Measurements from ENCODE around the gene ACSF3.

DNA sequence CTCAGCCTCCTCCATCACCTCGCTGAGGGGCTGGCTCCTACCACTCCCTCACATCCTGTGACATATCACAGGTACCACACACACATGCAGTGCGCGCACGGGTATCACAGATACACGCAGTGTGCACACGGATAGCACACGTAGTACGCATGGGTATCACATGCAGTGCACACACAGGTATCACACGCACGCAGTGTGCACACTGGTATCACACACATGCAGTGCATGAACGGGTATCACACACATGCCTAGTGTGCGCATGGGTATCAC lies 30.1 kb downstream of the ACSF3 start:
- TF ChIP-seq POLR2AphosphoS5 (IDR thresholded peaks at IDR 0.05): no peak
- TF ChIP-seq, protein P1, sequence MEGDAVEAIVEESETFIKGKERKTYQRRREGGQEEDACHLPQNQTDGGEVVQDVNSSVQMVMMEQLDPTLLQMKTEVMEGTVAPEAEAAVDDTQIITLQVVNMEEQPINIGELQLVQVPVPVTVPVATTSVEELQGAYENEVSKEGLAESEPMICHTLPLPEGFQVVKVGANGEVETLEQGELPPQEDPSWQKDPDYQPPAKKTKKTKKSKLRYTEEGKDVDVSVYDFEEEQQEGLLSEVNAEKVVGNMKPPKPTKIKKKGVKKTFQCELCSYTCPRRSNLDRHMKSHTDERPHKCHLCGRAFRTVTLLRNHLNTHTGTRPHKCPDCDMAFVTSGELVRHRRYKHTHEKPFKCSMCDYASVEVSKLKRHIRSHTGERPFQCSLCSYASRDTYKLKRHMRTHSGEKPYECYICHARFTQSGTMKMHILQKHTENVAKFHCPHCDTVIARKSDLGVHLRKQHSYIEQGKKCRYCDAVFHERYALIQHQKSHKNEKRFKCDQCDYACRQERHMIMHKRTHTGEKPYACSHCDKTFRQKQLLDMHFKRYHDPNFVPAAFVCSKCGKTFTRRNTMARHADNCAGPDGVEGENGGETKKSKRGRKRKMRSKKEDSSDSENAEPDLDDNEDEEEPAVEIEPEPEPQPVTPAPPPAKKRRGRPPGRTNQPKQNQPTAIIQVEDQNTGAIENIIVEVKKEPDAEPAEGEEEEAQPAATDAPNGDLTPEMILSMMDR (IDR thresholded peaks at IDR 0.05): no peak
- TF ChIP-seq POLR2A (IDR thresholded peaks at IDR 0.05): no peak
